Type B pancreatic cell (in vitro differentiated cells): ENCODE measurements around the gene COL23A1. TPM values are rescaled to one million over a fixed set of nuclear protein-coding genes. Genes with fewer than 3 reads are reported as not detected.

Experiments used
- DNase-seq: peaks from one replicate; pipeline ENCODE4 v3.0.0; 2021; ENCODE audit warnings: mixed read lengths; ENCODE audit not compliant: unreplicated experiment; ENCODE audit errors: extremely low spot score
- H3K27ac Mint-ChIP-seq: 2 replicates; pipeline ENCODE4 v1.8.0; 2021; ENCODE audit warnings: mild to moderate bottlenecking, mixed read lengths
- H3K27me3 Mint-ChIP-seq: 2 replicates; pipeline ENCODE4 v1.8.0; 2021; ENCODE audit warnings: mixed read lengths
- H3K36me3 Mint-ChIP-seq: 2 replicates; pipeline ENCODE4 v1.8.0; 2021; ENCODE audit warnings: mixed read lengths
- H3K4me1 Mint-ChIP-seq: one replicate; pipeline ENCODE4 v1.8.0; 2021; ENCODE audit warnings: mixed read lengths; ENCODE audit not compliant: unreplicated experiment
- H3K4me3 Mint-ChIP-seq: 2 replicates; pipeline ENCODE4 v1.8.0; 2021; ENCODE audit warnings: mild to moderate bottlenecking, mixed read lengths
- H3K9me3 Mint-ChIP-seq: 2 replicates; pipeline ENCODE4 v1.8.0; 2021; ENCODE audit warnings: mixed read lengths
- total RNA-seq: library from RNA; stranded (reverse); gene quantifications from 2 replicates; pipeline ENCODE4 v1.2.1, GENCODE V29; 2021; ENCODE audit warnings: low replicate concordance
- TF ChIP-seq, protein P1 (sequence below): fragments of 200-600 bp; sonication (generic); conservative IDR thresholded peaks from 2 replicates; pipeline ENCODE4 v1.5.0; 2021; ENCODE audit warnings: antibody characterized with exemption, mild to moderate bottlenecking

Gene COL23A1
- total RNA-seq, 1 donor from 2014 or later, result 15.5 TPM

DNA sequence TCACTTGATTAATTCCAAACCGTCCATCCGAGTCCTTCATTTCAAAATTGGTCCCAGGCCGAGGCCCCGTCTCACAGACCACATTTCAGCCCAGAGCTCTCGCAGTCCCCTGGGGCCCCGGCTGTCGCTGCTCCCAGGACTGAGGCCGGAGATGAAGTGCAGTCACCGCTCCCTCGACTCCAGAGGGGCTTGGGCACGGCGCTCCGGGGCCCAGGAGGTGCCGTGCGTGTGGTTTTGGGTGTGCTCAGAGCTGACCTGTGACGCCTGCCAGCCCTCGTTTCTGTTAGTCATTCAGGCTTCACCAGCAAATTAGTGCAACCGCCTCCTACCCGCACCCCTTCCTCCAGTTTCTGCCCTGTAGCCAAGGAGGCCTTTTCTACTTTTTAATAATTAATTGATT, 308.9 kb downstream of the COL23A1 start:
- H3K36me3 Mint-ChIP-seq, result no peaks in the 10 kb centered on the region

DNA sequence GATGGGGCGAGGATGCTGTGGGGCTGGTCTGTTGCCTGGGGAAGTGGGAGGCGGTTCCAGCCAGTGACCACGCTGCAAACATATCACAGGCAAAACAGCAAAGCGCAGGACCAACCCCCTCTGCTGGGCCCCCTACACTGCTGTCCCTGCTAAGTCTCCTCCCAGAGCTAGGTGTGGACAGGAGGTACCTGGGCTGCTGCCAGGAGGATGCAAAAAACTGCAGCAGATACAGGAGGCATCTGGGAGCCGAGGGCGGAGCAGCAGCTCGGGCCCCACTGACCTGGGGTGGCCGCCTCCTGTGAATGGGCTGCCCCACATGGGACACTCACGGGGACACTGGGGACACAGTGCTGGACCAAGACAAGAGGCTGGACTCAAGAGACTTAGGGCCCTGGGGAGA, 309.6 kb downstream of the COL23A1 start:
- Mint-ChIP-seq H3K4me1 (peaks cover 19% of the 10 kb centered on the region), H3K36me3 (no peaks in the 10 kb centered on the region), H3K4me3 (no peak overlapping the region), H3K27ac (no peak overlapping the region), H3K27me3 (peaks cover 28% of the 10 kb centered on the region), H3K9me3 (peaks cover 5% of the 10 kb centered on the region)
- TF ChIP-seq, protein P1, sequence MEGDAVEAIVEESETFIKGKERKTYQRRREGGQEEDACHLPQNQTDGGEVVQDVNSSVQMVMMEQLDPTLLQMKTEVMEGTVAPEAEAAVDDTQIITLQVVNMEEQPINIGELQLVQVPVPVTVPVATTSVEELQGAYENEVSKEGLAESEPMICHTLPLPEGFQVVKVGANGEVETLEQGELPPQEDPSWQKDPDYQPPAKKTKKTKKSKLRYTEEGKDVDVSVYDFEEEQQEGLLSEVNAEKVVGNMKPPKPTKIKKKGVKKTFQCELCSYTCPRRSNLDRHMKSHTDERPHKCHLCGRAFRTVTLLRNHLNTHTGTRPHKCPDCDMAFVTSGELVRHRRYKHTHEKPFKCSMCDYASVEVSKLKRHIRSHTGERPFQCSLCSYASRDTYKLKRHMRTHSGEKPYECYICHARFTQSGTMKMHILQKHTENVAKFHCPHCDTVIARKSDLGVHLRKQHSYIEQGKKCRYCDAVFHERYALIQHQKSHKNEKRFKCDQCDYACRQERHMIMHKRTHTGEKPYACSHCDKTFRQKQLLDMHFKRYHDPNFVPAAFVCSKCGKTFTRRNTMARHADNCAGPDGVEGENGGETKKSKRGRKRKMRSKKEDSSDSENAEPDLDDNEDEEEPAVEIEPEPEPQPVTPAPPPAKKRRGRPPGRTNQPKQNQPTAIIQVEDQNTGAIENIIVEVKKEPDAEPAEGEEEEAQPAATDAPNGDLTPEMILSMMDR, result no peak
- no peak for DNase-seq

More for the DNA sequence above, 308.9 kb downstream of the COL23A1 start:
- no peak for DNase-seq
- no peak overlapping the region for H3K27ac Mint-ChIP-seq
- H3K27me3 Mint-ChIP-seq, result peaks cover 28% of the 10 kb centered on the region
- no peaks in the 10 kb centered on the region for H3K9me3 Mint-ChIP-seq
- TF ChIP-seq, protein P1, result no peak
- no peak overlapping the region for H3K4me3 Mint-ChIP-seq
- H3K4me1 Mint-ChIP-seq, result peaks cover 12% of the 10 kb centered on the region

DNA sequence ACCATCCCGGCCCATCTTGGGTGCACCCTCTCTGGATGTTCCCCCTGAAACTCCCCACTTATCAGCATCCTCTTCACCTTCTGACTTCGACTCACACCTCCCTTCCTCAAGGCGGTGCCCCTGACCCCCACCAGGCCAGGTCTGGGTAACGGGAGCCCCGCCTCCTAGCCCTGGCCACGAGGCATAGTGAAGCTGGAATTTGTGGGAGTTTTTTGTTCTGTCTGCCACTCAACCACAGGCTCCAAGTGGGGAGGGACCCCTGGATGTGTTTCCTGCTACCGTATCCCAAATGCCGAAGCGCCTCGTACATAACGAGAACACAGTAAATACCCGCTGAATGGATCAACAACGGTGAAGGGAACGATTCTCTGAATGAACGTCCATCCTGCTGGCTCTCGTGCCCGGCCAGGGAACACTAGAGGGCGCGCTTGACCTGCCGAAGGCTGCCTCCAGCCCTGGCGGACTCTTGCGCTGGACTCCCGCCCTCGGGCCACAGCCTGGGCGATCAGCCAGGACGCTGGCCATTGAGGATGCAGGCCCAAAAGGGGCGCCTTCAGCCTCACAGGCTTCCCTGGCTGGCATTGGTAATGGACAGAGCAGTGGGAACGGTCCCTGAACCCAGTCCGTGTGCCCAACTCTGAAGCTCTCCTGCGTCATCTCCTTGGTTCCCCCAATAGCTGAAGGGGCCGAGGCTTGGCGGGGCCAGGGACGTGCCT, 310.3 kb downstream of the COL23A1 start:
- TF ChIP-seq, protein P1, result peak; percentile 98
- H3K4me1 Mint-ChIP-seq, result peaks cover 19% of the 10 kb centered on the region
- H3K4me3 Mint-ChIP-seq, result no peak overlapping the region
- peaks cover 6% of the 10 kb centered on the region for H3K9me3 Mint-ChIP-seq
- peak; percentile 91 for DNase-seq
- H3K27me3 Mint-ChIP-seq, result peaks cover 28% of the 10 kb centered on the region
- H3K36me3 Mint-ChIP-seq, result no peaks in the 10 kb centered on the region
- peak overlapping the region; percentile 41 for H3K27ac Mint-ChIP-seq

DNA sequence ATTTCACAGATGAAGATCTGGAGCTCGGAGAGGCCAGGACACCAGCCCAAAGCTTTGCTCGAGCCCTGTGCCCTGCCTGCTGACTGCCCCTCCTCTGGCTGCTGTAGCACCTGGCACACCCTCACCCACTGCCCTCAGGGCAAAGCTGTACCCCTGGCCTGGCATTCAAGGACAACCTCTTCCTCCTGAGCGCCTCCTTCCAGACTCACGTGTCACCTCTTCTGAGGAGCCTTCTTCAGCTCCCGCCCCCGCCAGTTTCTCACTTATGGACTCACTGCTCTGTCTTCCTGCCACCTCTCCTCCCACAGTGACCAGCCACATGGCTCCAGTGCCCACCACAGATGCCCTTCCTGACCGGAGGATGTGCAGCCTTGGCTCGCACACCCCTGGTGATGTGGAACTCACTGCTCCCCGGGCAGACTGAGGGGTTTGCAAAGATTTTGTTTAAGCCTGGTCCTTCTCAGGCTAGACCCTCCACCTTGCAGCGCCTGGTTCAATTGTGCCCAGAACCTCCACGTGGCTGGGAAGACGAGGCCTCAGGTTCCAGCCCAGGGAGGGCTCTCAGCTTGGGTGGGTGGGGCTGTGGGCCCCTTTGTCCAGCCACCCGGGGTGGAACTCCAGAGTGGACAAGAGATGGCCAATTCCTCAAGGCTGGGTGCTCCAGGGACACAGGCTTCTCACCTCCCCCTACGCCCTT, 311.0 kb downstream of the COL23A1 start:
- Mint-ChIP-seq H3K4me1 (peaks cover 19% of the 10 kb centered on the region), H3K36me3 (no peaks in the 10 kb centered on the region), H3K27me3 (peaks cover 28% of the 10 kb centered on the region), H3K27ac (no peak overlapping the region), H3K4me3 (no peak overlapping the region), H3K9me3 (peaks cover 6% of the 10 kb centered on the region)
- TF ChIP-seq, protein P1, result no peak
- no peak for DNase-seq

DNA sequence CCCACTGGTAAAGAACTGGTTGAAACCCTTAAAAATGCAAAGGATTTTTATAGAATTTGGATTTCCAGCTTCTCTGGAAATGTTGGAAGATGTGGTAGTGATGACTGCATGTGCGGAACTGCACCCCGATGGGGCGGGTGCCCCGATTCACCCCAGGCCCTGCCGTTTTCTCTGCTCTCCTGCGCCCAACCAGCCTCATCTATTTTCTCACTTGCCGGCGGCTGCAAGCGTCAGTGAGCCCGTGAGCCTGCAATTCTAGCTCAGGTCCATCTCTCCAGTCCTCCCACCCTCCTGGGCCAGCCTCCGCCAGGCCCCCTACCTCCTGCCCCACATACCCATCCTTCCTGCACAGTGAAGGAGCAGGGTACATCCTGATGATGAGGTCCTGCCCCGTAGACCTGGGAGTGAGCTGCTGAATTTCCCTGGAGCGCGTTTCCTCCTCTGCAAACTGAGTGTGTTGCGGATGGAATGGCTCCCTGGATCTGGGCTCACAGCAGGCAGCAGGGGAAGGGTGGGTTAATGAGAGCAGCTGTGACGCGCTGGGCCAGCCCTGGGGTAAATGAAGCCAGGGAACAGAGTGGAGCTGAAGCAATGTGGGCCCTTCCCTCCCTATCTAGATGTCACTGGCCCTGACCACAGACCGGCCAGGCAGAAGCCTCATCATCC, 311.7 kb downstream of the COL23A1 start:
- Mint-ChIP-seq H3K27me3 (peaks cover 28% of the 10 kb centered on the region), H3K27ac (no peak overlapping the region), H3K4me1 (peaks cover 19% of the 10 kb centered on the region), H3K9me3 (peaks cover 6% of the 10 kb centered on the region), H3K4me3 (no peak overlapping the region), H3K36me3 (no peaks in the 10 kb centered on the region)
- TF ChIP-seq, protein P1, result no peak
- DNase-seq, result no peak
